Stimulated activated CD4-positive, alpha-beta T cell treated with anti-CD3 and anti-CD28 coated beads, Interleukin-15, amount 100 ng/mL, for 48 hours (primary cell): ENCODE measurements around the gene LYG2.
"Not testable (repeated sequence)": the region's sequence is repeated elsewhere in the genome, so short reads cannot be mapped to it uniquely, and the experiment has no call there.

Source experiments
- DNase-seq, 2 donors: peaks; one replicate each; pipeline ENCODE4 v3.0.0-alpha.2; 2020; ENCODE audit warnings: low read depth in 2 of 2

Gene LYG2

GRCh38 chr2:99255491-99256318 is at the start of gene LYG2:
Gene LYG2 (minus strand): TSS chr2:99255666. CDS start chr2:99254260, 1,406 bp downstream.
- DNase-seq: no peak

GRCh38 chr2:99301097-99301496 is 45.6 kb upstream of the LYG2 start, which contains the start of gene LYG1:
Gene LYG1 (minus strand): TSS chr2:99301197. CDS start chr2:99295670, 5,527 bp downstream.
- DNase-seq: not testable (repeated sequence)

- no peak for DNase-seq
These were observed 44.1 kb upstream of the LYG2 start for GRCh38 chr2:99299580-99299979.

GRCh38 chr2:99297994-99298393 is 42.5 kb upstream of the LYG2 start:
- DNase-seq: no peak

- no peak for DNase-seq
These were observed 30.1 kb upstream of the LYG2 start for GRCh38 chr2:99285526-99285925.

- no peak for DNase-seq
These were observed 24.7 kb upstream of the LYG2 start for GRCh38 chr2:99279969-99280695.

- no peak for DNase-seq
These were observed 23.4 kb upstream of the LYG2 start for GRCh38 chr2:99278793-99279291.

- not testable (repeated sequence) for DNase-seq
These were observed 22.8 kb upstream of the LYG2 start for GRCh38 chr2:99278195-99278765.

GRCh38 chr2:99275882-99276281 is 20.4 kb upstream of the LYG2 start:
- DNase-seq: no peak

- no peak for DNase-seq
These were observed 5.8 kb upstream of the LYG2 start for GRCh38 chr2:99261242-99261641.

GRCh38 chr2:99260184-99260583 is 4.7 kb upstream of the LYG2 start:
- DNase-seq: no peak

- no peak for DNase-seq
These were observed 4.0 kb upstream of the LYG2 start for GRCh38 chr2:99259465-99259864.

- no peak for DNase-seq
These were observed 1.2 kb upstream of the LYG2 start for GRCh38 chr2:99256677-99257076.

GRCh38 chr2:99249951-99250350 is 5.5 kb downstream of the LYG2 start:
- no peak for DNase-seq

- DNase-seq: no peak
These were observed 13.3 kb downstream of the LYG2 start for GRCh38 chr2:99242151-99242550.

GRCh38 chr2:99240431-99240830 is 15.0 kb downstream of the LYG2 start:
- no peak for DNase-seq

- no peak for DNase-seq
These were observed 16.9 kb downstream of the LYG2 start for GRCh38 chr2:99238599-99238998.

GRCh38 chr2:99233177-99233576 is 22.3 kb downstream of the LYG2 start:
- DNase-seq: not testable (repeated sequence)

GRCh38 chr2:99217929-99218501 is 37.5 kb downstream of the LYG2 start:
- no peak for DNase-seq

GRCh38 chr2:99216096-99216495 is 39.4 kb downstream of the LYG2 start:
- DNase-seq: no peak

- no peak for DNase-seq
These were observed 50.0 kb downstream of the LYG2 start for GRCh38 chr2:99205491-99205890.
